Gastroesophageal sphincter (tissue), 4 donors: ENCODE data around the gene COMMD7. TPM values are rescaled to one million over a fixed set of nuclear protein-coding genes. Genes with fewer than 3 reads are reported as not detected.

Source experiments
- ATAC-seq: fragments of 150-250 bp; one replicate; pipeline ENCODE4 v1.9.1; 2016; ENCODE audit warnings: mild to moderate bottlenecking, moderate library complexity
- H3K27ac ChIP-seq, 4 donors: fragments of 200-600 bp; sonication (generic) in 3 of 4; 1 replicate in 3 of 4; 2 replicates in 1 of 4; pipeline ENCODE4 v1.5.1; 2016 to 2019
- H3K27me3 ChIP-seq: fragments of 200-600 bp; sonication (generic); one replicate; pipeline ENCODE4 v1.5.1; 2019
- H3K36me3 ChIP-seq, 2 donors: fragments of 200-600 bp; sonication (generic); one replicate each; pipeline ENCODE4 v1.5.1; 2019; ENCODE audit warnings: control low read depth in 1 of 2
- H3K4me1 ChIP-seq, 3 donors: fragments of 200-600 bp; sonication (generic); 1 replicate in 2 of 3; 2 replicates in 1 of 3; pipeline ENCODE4 v1.5.1; 2016 to 2019; ENCODE audit warnings: control low read depth in 2 of 3
- H3K4me3 ChIP-seq, 2 donors: fragments of 200-600 bp; sonication (generic); one replicate each; pipeline ENCODE4 v1.5.1; 2019; ENCODE audit warnings: mild to moderate bottlenecking in 1 of 2, moderate library complexity in 1 of 2
- H3K9me3 ChIP-seq, 3 donors: fragments of 200-600 bp; sonication (generic); one replicate each; pipeline ENCODE4 v1.5.1; 2017 to 2019; ENCODE audit warnings: control low read depth in 2 of 3
- EP300 ChIP-seq: sonication (generic); formaldehyde crosslinking; IDR thresholded peaks from one replicate; pipeline ENCODE4 v1.6.1; 2017; ENCODE audit warnings: antibody characterized with exemption, mild to moderate bottlenecking
- POLR2A ChIP-seq, 2 donors: fragments of 450-650 bp; IDR thresholded peaks; one replicate each; pipeline ENCODE4 v1.6.1; 2017; ENCODE audit warnings: antibody characterized with exemption in 2 of 2, mild to moderate bottlenecking in 2 of 2, moderate library complexity in 1 of 2
- POLR2AphosphoS5 ChIP-seq: sonication (generic); formaldehyde crosslinking; IDR thresholded peaks from one replicate; pipeline ENCODE4 v1.6.1; 2017; ENCODE audit warnings: antibody characterized with exemption
- WGBS, 2 donors: methylation state at CpG; one replicate each; pipeline ENCODE4 v1.1.5; 2018; ENCODE audit warnings: low coverage in 1 of 2; 5-methylcytosine and 5-hydroxymethylcytosine counted together
- total RNA-seq, 4 donors: library from RNA; depleted of rRNA; stranded (reverse); fragments of >200 nt; gene quantifications; one replicate each; pipeline ENCODE4 v1.1.0, GENCODE V29; 2016
- TF ChIP-seq, protein P1 (sequence below), 4 experiments: fragments of 200-600 bp in 2 of 4; fragments of 450-650 bp in 2 of 4; sonication (generic) in 1 of 4; IDR thresholded peaks; one replicate each; pipeline ENCODE4 v1.5.1; 2017 to 2019; ENCODE audit warnings: antibody characterized with exemption in 4 of 4, mild to moderate bottlenecking in 2 of 4, moderate library complexity in 2 of 4

Gene COMMD7
- total RNA-seq, 4 donors from 2014 or later, result 25.0 to 33.2 (median 30.7) TPM

- H3K4me1 ChIP-seq, result peaks cover 0 to 24% (median 12%) of the 10 kb centered on the region in 3 donors
- H3K27ac ChIP-seq, result peak within 1 kb of the TSS in 1 of 4 donors; percentile 72
- ATAC-seq, result peak; percentile 90
- peak within 1 kb of the TSS; percentile 46 to 87 for H3K4me3 ChIP-seq
- no peaks in the 10 kb centered on the region for H3K36me3 ChIP-seq
- no peaks in the 10 kb centered on the region for H3K9me3 ChIP-seq
- H3K27me3 ChIP-seq, result no peaks in the 10 kb centered on the region
- TF ChIP-seq, protein P1, sequence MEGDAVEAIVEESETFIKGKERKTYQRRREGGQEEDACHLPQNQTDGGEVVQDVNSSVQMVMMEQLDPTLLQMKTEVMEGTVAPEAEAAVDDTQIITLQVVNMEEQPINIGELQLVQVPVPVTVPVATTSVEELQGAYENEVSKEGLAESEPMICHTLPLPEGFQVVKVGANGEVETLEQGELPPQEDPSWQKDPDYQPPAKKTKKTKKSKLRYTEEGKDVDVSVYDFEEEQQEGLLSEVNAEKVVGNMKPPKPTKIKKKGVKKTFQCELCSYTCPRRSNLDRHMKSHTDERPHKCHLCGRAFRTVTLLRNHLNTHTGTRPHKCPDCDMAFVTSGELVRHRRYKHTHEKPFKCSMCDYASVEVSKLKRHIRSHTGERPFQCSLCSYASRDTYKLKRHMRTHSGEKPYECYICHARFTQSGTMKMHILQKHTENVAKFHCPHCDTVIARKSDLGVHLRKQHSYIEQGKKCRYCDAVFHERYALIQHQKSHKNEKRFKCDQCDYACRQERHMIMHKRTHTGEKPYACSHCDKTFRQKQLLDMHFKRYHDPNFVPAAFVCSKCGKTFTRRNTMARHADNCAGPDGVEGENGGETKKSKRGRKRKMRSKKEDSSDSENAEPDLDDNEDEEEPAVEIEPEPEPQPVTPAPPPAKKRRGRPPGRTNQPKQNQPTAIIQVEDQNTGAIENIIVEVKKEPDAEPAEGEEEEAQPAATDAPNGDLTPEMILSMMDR (IDR thresholded peaks at IDR 0.05), result peak in 3 of 4 experiments; percentile 27 to 50 (median 30)
- no peak for TF ChIP-seq EP300
- no CpG with 5 or more reads among the region's 92 CpGs for WGBS, 2 donors
Observed at GRCh38 chr20:32761831-32762753, 18.8 kb upstream of the COMMD7 start, which contains the start of gene DNMT3B. Gene DNMT3B, plus strand, starts transcription at chr20:32762385. Its CDS starts 17,939 bp downstream, at chr20:32780324.

GRCh38 chr20:32761417-32761830 lies 18.2 kb upstream of the COMMD7 start:
- Histone ChIP-seq H3K27ac (peak overlapping the region in 1 of 4 donors; percentile 72), H3K4me3 (peak overlapping the region; percentile 46 to 87), H3K4me1 (peaks cover 0 to 24% (median 12%) of the 10 kb centered on the region in 3 donors), H3K27me3 (no peaks in the 10 kb centered on the region), H3K9me3 (no peaks in the 10 kb centered on the region), H3K36me3 (no peaks in the 10 kb centered on the region)
- TF ChIP-seq POLR2A (IDR thresholded peaks at IDR 0.05) (no peak), EP300 (no peak), POLR2AphosphoS5 (no peak)
- TF ChIP-seq, protein P1 (IDR thresholded peaks at IDR 0.05), result no peak
- ATAC-seq, result no peak
- 28 to 46% methylated on average over 3 to 4 of the region's 6 CpGs for WGBS, 2 donors

DNA sequence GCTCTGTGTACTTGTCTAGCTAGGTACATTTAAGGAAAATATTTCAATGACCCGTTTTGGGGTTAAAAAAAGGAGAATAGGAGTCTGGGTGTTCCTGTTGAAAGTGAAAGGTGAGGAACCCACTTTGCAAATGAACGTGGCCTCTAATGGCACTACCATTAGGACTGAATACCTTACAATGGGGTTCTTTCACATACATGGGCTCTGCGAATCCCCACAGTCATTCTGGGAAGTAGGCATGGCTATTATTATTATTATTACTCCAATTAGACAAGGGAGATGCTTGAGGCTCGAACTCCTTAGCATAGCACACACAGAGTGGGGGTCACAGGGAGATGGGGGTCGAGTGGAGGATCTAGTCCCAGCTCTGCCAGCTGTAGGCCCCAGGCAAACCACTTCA lies 12.9 kb upstream of the COMMD7 start:
- Histone ChIP-seq H3K27ac (no peak overlapping the region), H3K4me3 (no peak overlapping the region), H3K4me1 (peaks cover 0 to 1% (median 0%) of the 10 kb centered on the region in 3 donors), H3K27me3 (no peaks in the 10 kb centered on the region), H3K36me3 (no peaks in the 10 kb centered on the region), H3K9me3 (no peaks in the 10 kb centered on the region)
- TF ChIP-seq POLR2A (IDR thresholded peaks at IDR 0.05), result no peak
- no peak for TF ChIP-seq EP300
- TF ChIP-seq, protein P1 (IDR thresholded peaks at IDR 0.05), result no peak
- no peak for TF ChIP-seq POLR2AphosphoS5
- no peak for ATAC-seq
- 50 to 51% methylated on average over 2 to 5 of the region's 5 CpGs for WGBS, 2 donors

GRCh38 chr20:32753731-32754130 lies 10.5 kb upstream of the COMMD7 start:
- Histone ChIP-seq H3K36me3 (no peaks in the 10 kb centered on the region), H3K27ac (no peak overlapping the region), H3K4me1 (no peaks in the 10 kb centered on the region), H3K27me3 (no peaks in the 10 kb centered on the region), H3K4me3 (no peak overlapping the region), H3K9me3 (no peaks in the 10 kb centered on the region)
- 69 to 86% methylated on average over 3 to 4 of the region's 4 CpGs for WGBS, 2 donors
- ATAC-seq, result no peak
- TF ChIP-seq POLR2A (IDR thresholded peaks at IDR 0.05) (no peak), POLR2AphosphoS5 (no peak), EP300 (no peak)
- TF ChIP-seq, protein P1 (IDR thresholded peaks at IDR 0.05), result no peak
